Measurements from ENCODE around the gene CLPTM1L. TPM values are rescaled to one million over a fixed set of nuclear protein-coding genes. Genes with fewer than 3 reads are reported as not detected.

The CLPTM1L gene
- total and polyA plus RNA-seq, 9 of the 15 experiments (the other 6 are each of a cell fraction or from before 2014, with no cell fraction given) = 3.5 to 217 (median 177) TPM

DNA sequence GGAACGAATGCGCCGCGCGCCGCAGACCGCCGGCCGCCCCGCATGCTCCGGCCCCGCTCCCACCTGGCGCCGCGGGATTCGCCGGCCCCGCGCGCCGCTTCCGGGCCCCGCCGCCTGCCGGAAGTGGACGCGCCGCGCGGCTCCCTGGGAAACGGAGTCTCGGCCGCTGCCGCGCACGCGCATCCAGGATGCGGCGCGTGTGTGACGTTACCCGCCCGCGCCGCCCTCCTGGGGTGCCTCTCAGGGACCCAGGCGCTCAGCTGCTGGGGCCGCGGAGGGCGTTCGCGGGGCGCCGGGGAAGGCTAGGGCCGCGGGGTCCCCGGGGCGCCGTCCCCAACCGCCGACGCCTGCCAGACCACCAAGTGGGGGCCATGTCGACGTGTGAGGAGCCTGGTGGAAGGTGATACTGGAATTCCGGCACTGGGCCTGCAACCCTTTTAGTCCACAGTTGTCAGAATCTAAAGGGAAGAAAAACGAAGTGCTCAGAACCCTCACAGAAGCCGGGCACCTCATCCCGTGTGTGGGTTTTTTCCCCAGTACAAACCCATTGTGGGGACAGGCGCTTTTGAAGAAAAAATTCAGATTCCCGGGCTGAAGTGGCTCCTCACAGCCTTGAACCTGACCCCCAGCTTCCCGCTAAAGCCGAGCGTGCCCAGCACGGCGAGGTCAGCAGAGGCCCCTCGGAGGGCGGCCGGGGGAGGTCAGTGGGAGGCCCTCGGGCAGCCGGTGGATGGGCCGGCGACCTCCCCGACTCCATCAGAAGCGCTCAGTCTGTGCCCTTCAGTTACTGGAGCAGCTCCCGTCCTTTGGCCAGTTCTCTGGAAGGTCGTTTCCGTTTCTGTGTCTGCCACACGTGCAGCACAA lies at the start of gene CLPTM1L (continued):
- peak; percentile 56 to 93; a peak in 2 of 4 replicates for TF ChIP-seq TEAD1 (CRISPR knock-in tag; IDR thresholded peaks at IDR 0.05)
- TF ChIP-seq HDAC1 (IDR thresholded peaks at IDR 0.05) = peak in 1 of 2 experiments; percentile 78; a peak in 2 of 4 replicates
- TF ChIP-seq, protein P1, sequence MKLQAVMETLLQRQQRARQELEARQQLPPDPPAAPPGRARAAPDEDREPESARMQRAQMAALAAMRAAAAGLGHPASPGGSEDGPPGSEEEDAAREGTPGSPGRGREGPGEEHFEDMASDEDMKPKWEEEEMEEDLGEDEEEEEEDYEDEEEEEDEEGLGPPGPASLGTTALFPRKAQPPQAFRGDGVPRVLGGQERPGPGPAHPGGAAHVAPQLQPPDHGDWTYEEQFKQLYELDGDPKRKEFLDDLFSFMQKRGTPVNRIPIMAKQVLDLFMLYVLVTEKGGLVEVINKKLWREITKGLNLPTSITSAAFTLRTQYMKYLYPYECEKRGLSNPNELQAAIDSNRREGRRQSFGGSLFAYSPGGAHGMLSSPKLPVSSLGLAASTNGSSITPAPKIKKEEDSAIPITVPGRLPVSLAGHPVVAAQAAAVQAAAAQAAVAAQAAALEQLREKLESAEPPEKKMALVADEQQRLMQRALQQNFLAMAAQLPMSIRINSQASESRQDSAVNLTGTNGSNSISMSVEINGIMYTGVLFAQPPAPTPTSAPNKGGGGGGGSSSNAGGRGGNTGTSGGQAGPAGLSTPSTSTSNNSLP (IDR thresholded peaks at IDR 0.05; ENCODE audit: borderline replicate concordance, low read depth, low read length) = no peak
- no peak for TF ChIP-seq TEAD4 (IDR thresholded peaks at IDR 0.05; ENCODE audit: low read length)
- 0 out of 2 replicates have a peak, but pooled peaks have one; percentile 65 for TF ChIP-seq TEAD4 (CRISPR knock-in tag; IDR thresholded peaks at IDR 0.05; ENCODE audit: borderline replicate concordance)
- no peak for TF ChIP-seq ZNF224 (CRISPR knock-in tag; IDR thresholded peaks at IDR 0.05)
- no peak for TF ChIP-seq RBM17 (IDR thresholded peaks at IDR 0.05; ENCODE audit: borderline replicate concordance, low read depth, low read length)
- TF ChIP-seq SAP30 (IDR thresholded peaks at IDR 0.05; ENCODE audit: borderline replicate concordance, insufficient read depth, low read depth, low read length, poor library complexity, severe bottlenecking) = peak; percentile 75
- peak; percentile 66 to 68; a peak in 3 of 4 replicates for TF ChIP-seq SIX5 (IDR thresholded peaks at IDR 0.05; ENCODE audit: borderline replicate concordance in 1 of 2, insufficient read depth in 1 of 2, low read depth in 1 of 2, low read length in 2 of 2)
- TF ChIP-seq SRSF1 (IDR thresholded peaks at IDR 0.05; ENCODE audit: low read depth, low read length) = no peak
- TF ChIP-seq SMAD2 (IDR thresholded peaks at IDR 0.05; ENCODE audit: low read depth, low read length) = no peak
- TF ChIP-seq ZNF586 (CRISPR knock-in tag; conservative IDR thresholded peaks at IDR 0.05) = no peak
- 0 out of 4 replicates have a peak, but pooled peaks of 1 of the 2 experiments have one; percentile 16 for TF ChIP-seq SRF (CRISPR knock-in tag; IDR thresholded peaks at IDR 0.05)
- TF ChIP-seq, protein P2, sequence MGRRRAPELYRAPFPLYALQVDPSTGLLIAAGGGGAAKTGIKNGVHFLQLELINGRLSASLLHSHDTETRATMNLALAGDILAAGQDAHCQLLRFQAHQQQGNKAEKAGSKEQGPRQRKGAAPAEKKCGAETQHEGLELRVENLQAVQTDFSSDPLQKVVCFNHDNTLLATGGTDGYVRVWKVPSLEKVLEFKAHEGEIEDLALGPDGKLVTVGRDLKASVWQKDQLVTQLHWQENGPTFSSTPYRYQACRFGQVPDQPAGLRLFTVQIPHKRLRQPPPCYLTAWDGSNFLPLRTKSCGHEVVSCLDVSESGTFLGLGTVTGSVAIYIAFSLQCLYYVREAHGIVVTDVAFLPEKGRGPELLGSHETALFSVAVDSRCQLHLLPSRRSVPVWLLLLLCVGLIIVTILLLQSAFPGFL (CRISPR knock-in tag; IDR thresholded peaks at IDR 0.05) = no peak
- no peak; a peak in 1 of 4 replicates for TF ChIP-seq CSDE1 (IDR thresholded peaks at IDR 0.05)

Measured in K562 (cell line).